BJ (cell line): ENCODE results near the gene KLHL29. TPM values are rescaled to one million over a fixed set of nuclear protein-coding genes. Genes with fewer than 3 reads are reported as not detected.

Experiments
- CTCF ChIA-PET: fragments of 350-600 bp; formaldehyde crosslinking; extraction: SDS; loops from one replicate; lab custom pipeline; 2021; ENCODE audit warnings: antibody characterized with exemption, inconsistent platforms; lab: Yijun Ruan, JAX
- POLR2A ChIA-PET: fragments of 300-600 bp; sonication (Branson Sonifier 250); formaldehyde crosslinking; extraction: SDS; loops from one replicate; lab custom pipeline; 2021; ENCODE audit warnings: antibody characterized with exemption; lab: Charles Lee
- DNase-seq: peaks from one replicate; pipeline ENCODE4 v3.0.0-alpha.2; 2011; ENCODE audit warnings: low read depth
- H3K27me3 ChIP-seq: 2 replicates; pipeline ENCODE4 v1.6.0; 2011; ENCODE audit warnings: low read length; ENCODE audit not compliant: control insufficient read depth, insufficient read depth
- H3K36me3 ChIP-seq: 2 replicates; pipeline ENCODE4 v1.5.1; 2011; ENCODE audit warnings: low read length; ENCODE audit not compliant: control insufficient read depth, insufficient read depth
- H3K4me3 ChIP-seq: 2 replicates; pipeline ENCODE4 v1.5.1; 2011; ENCODE audit warnings: low read depth, mild to moderate bottlenecking, control low read depth, low read length
- polyA plus RNA-seq: library from polyadenylated mRNA; depleted of rRNA; stranded (reverse); fragments of >200 nt; gene quantifications from 2 replicates; pipeline ENCODE4 v1.2.3, GENCODE V29; 2011
- TF ChIP-seq, protein P1 (sequence below): IDR thresholded peaks from 2 replicates; pipeline ENCODE4 v1.5.1; 2011; ENCODE audit warnings: low read depth, mild to moderate bottlenecking, control low read depth, inconsistent platforms, low read length, moderate library complexity; ENCODE audit not compliant: insufficient read depth

KLHL29 gene
- polyA plus RNA-seq, 1 experiment, result 10.0 TPM

DNA sequence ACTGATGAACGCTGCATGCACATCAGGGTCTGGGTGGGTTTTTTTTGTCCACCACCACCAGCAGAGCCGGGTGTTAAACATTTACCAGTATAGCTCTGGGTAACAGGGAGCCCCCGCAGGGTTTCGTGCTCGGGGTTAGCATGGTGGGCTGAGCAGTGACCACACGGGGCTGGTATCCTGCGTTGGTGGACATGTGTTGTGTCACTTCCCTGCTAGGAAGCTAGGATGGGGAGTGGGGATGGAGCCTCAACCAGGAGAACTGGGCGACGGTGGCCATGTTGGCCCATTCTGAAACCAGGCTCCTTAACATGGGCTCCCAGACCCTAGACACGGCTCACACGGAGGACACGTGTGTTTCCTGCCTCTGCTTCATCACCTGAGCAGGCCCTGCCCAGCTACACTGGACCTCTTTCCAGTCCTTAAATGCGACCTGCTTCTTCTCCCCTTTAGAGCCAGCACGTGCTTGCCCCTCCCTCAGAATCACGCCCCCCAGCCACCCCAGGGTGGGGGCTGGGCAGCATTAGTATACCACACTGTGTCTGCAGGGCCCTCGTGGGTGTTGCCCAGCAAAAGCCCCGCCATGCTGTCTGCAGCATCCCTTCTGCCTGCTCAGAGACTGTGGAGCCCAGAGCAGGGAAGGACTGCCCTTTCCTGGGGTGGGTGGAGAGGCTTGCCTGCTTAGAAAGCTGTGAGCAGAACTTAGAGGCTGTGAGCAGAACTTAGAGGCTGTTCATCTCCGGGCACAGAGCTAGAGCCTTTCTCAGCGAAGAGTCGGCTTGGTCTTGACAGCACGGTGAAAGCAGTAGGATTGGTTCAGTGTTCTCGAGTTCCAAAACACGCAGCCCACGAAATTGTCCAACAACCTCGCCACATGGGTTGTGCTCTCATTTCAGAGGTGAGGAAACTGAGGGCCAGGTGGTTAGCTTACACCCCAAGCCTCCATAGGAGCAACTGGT lies 142.1 kb downstream of the KLHL29 start:
- DNase-seq, result no peak
- CTCF ChIA-PET, result interaction anchor here (1.1 to 1.8 kb wide), 2 partner anchors 11 to 22 kb away, joined by 3 to 5 read pairs; no protein-coding TSS in a partner anchor
- POLR2A ChIA-PET, result no interaction called here
- TF ChIP-seq, protein P1, sequence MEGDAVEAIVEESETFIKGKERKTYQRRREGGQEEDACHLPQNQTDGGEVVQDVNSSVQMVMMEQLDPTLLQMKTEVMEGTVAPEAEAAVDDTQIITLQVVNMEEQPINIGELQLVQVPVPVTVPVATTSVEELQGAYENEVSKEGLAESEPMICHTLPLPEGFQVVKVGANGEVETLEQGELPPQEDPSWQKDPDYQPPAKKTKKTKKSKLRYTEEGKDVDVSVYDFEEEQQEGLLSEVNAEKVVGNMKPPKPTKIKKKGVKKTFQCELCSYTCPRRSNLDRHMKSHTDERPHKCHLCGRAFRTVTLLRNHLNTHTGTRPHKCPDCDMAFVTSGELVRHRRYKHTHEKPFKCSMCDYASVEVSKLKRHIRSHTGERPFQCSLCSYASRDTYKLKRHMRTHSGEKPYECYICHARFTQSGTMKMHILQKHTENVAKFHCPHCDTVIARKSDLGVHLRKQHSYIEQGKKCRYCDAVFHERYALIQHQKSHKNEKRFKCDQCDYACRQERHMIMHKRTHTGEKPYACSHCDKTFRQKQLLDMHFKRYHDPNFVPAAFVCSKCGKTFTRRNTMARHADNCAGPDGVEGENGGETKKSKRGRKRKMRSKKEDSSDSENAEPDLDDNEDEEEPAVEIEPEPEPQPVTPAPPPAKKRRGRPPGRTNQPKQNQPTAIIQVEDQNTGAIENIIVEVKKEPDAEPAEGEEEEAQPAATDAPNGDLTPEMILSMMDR, result no peak
- H3K36me3 ChIP-seq, result peaks cover 3% of the 10 kb centered on the region; the same call in 1 of the 2 replicates
- H3K27me3 ChIP-seq, result no peaks in the 10 kb centered on the region
- H3K4me3 ChIP-seq, result no peak overlapping the region

DNA sequence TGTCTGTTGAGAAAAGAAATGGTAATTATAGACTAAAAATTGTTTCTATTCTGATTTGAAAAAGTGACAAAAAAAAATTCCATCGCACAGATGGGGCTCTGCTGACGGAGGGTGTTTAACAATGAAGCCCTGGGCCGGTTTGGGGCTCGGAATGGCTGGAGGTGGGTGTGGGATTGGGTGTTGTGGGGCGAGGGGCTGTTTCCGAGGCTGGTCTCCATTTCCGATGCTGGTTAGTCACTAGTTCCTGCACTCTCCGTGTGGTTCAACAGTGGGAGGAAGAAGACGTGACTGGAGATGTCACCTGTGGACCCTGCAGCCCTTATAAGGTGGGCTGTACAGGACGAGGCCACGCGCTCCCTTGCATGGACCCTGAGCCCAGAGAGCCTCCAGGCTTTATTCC lies 143.2 kb downstream of the KLHL29 start:
- H3K4me3 ChIP-seq, result no peak overlapping the region
- TF ChIP-seq, protein P1, result no peak
- H3K27me3 ChIP-seq, result no peaks in the 10 kb centered on the region
- CTCF ChIA-PET, result no interaction called here
- H3K36me3 ChIP-seq, result peaks cover 4% of the 10 kb centered on the region; the same call in 1 of the 2 replicates
- no peak for DNase-seq
- POLR2A ChIA-PET, result no interaction called here

DNA sequence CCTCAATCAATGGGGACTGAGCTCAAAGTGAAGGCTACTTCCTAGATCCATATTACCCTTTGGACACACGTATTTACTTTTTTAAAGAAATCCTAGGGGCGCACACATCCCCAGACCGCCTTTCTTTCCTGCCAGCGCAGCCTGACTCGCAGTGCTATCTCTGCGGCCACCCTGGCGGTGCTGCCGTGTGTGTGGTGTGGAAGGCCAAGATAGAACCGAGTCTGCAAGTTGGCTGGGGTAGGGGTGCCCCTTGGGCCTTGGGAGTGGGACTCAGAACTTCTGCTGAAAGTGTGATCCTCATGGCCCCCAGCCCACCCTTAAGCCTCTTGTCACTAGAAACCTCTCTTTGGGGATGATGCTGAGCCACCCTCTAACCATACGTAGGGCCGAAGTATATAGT lies 143.7 kb downstream of the KLHL29 start:
- H3K27me3 ChIP-seq, result no peaks in the 10 kb centered on the region
- POLR2A ChIA-PET, result no interaction called here
- no peak overlapping the region for H3K4me3 ChIP-seq
- CTCF ChIA-PET, result no interaction called here
- peaks cover 4% of the 10 kb centered on the region; the same call in 1 of the 2 replicates for H3K36me3 ChIP-seq
- DNase-seq, result no peak
- TF ChIP-seq, protein P1, result no peak

DNA sequence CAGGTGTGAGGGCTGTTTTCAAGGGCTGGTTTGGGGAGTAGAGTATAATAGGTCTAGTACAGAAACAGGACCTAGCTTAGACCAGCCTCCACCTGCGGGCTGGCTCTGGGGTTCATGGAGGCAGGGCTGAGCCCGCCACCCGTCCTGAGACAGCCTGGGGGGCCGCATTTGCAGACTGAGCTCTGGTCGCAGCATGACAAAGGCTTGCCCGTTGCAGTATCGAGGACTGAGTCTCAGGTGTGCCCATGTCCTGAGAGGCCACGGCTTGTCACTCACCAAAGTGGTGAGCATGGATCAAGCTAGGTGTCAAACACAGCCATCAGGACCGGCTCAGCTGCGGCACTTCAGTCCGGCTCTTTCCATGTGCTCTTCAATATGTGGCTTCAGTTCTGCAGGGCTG lies 144.7 kb downstream of the KLHL29 start:
- no peaks in the 10 kb centered on the region for H3K27me3 ChIP-seq
- ChIA-PET CTCF (no interaction called here), POLR2A (no interaction called here)
- no peak overlapping the region for H3K4me3 ChIP-seq
- peaks cover 4% of the 10 kb centered on the region; the same call in 1 of the 2 replicates for H3K36me3 ChIP-seq
- no peak for DNase-seq
- TF ChIP-seq, protein P1, result no peak

DNA sequence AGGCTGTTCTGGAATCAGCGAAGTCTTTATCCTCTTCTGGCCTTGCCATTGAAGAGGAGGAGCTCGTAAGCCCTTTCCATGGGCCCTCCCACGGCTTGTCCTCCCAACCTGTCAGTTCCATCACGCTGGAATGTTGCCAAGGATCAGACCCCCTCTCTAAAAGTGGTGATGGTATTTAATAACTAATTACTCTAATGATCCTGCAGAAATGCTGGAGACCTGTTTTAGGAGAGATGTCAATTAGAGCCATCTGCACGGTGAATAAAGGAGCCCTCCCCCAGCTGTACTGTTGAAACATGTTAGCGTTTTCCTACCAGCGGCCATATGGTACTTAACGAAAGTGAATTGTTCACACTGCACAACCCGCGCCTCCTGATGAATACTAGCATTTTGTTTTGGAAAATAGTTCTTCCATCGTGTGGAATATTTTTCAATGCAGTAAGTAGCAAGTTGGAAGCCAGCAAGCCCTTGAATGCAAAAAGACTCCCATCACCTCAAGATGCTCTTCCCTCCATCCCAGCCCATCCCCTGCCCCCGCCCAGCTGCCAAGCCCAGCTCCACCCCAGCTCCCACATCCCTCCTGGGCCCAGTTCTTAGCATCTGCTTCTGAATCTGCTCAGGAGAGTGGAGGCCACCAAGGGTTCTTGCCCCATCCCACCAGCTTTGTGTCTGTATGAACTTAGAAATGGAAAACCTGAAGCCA lies 145.4 kb downstream of the KLHL29 start:
- CTCF ChIA-PET, result no interaction called here
- POLR2A ChIA-PET, result no interaction called here
- TF ChIP-seq, protein P1, result no peak
- H3K4me3 ChIP-seq, result no peak overlapping the region
- no peaks in the 10 kb centered on the region for H3K27me3 ChIP-seq
- peaks cover 4% of the 10 kb centered on the region; the same call in 1 of the 2 replicates for H3K36me3 ChIP-seq
- DNase-seq, result no peak
